Astrocyte of the cerebellum (primary cell): ENCODE data around the gene HS6ST1.

Experiments
- DNase-seq: peaks from one replicate; pipeline ENCODE4 v3.0.0-alpha.2; 2011; ENCODE audit warnings: low read depth
- H3K4me3 ChIP-seq: 2 replicates; pipeline ENCODE4 v1.5.1; 2011; ENCODE audit warnings: mild to moderate bottlenecking, low read depth, low read length, moderate library complexity
- CTCF ChIP-seq: IDR thresholded peaks from 2 replicates; pipeline ENCODE4 v1.5.1; 2012; ENCODE audit warnings: low read length, low read depth, moderate library complexity, mild to moderate bottlenecking; ENCODE audit errors: missing control alignments
- in situ Hi-C: cut with HindIII; loops from 2 replicates; pipeline ENCODE4 v1.10.0; 2017; ENCODE audit warnings: low sequenced_read_pairs

Gene HS6ST1

GRCh38 chr2:128282246-128282975 lies 36.3 kb downstream of the HS6ST1 start:
- TF ChIP-seq CTCF: no peak
- in situ Hi-C loops: no loop called here
- no peak overlapping the region for H3K4me3 ChIP-seq
- DNase-seq: no peak

- H3K4me3 ChIP-seq: no peak overlapping the region
- no peak for DNase-seq
- in situ Hi-C loops: no loop called here
- no peak for TF ChIP-seq CTCF
Observed at GRCh38 chr2:128281852-128282245, 36.8 kb downstream of the HS6ST1 start.

GRCh38 chr2:128280901-128281321 lies 37.8 kb downstream of the HS6ST1 start:
- H3K4me3 ChIP-seq: no peak overlapping the region
- no peak for DNase-seq
- no peak for TF ChIP-seq CTCF
- in situ Hi-C loops: no loop called here

- TF ChIP-seq CTCF: no peak
- H3K4me3 ChIP-seq: no peak overlapping the region
- in situ Hi-C loops: no loop called here
- DNase-seq: no peak
Observed at GRCh38 chr2:128280158-128280871, 38.4 kb downstream of the HS6ST1 start.

- DNase-seq: no peak
- in situ Hi-C loops: no loop called here
- no peak overlapping the region for H3K4me3 ChIP-seq
- no peak for TF ChIP-seq CTCF
Observed at GRCh38 chr2:128279786-128280157, 38.9 kb downstream of the HS6ST1 start.

- DNase-seq: no peak
- no peak overlapping the region for H3K4me3 ChIP-seq
- no peak for TF ChIP-seq CTCF
- in situ Hi-C loops: no loop called here
Observed at GRCh38 chr2:128279009-128279408, 39.7 kb downstream of the HS6ST1 start.
